Erythroblast (primary cell): ENCODE data around the gene CD226.

Source experiments
- GATA1 ChIP-seq: IDR thresholded peaks from 2 replicates; pipeline ENCODE4 v1.6.1; 2011; ENCODE audit warnings: low read depth, mild to moderate bottlenecking, control low read depth, low read length, moderate library complexity
- POLR2A ChIP-seq: IDR thresholded peaks from 2 replicates; pipeline ENCODE4 v1.6.1; 2011; ENCODE audit warnings: mild to moderate bottlenecking, low read length

DNA sequence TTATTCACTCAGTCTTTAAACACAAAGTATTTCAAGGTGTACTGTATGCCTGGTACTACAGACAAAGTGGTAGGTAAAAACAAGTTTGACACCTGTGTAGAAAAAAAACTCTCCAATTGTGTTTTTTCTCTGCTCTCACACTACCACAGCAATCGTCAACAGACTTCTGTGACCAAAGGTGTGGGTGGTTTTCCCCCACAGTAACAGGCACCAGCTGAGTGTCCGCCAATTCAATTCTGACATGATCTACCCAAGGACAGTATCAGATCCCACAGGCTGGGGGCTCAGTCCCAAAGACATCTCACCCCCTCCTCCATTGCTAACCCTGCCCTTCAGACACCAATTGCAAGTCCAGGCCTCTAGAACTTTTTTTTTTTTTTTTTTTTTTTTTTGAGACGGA is 71.2 kb downstream of the CD226 start:
- TF ChIP-seq POLR2A: no peak
- TF ChIP-seq GATA1: no peak
